Hepatocyte (in vitro differentiated cells): ENCODE measurements around the gene KLKB1. TPM values are rescaled to one million over a fixed set of nuclear protein-coding genes. Genes with fewer than 3 reads are reported as not detected.

Source experiments
- DNase-seq: peaks from one replicate; pipeline ENCODE4 v3.0.0-alpha.2; 2016; ENCODE audit warnings: low spot score
- H2AFZ ChIP-seq: fragments of 200-600 bp; sonication (generic); 2 replicates; pipeline ENCODE4 v1.6.0; 2016; ENCODE audit warnings: antibody characterized with exemption, mild to moderate bottlenecking
- H3K27ac ChIP-seq: fragments of 200-600 bp; sonication (generic); 2 replicates; pipeline ENCODE4 v1.5.1; 2016; ENCODE audit warnings: mild to moderate bottlenecking
- H3K27me3 ChIP-seq: fragments of 200-600 bp; sonication (generic); 2 replicates; pipeline ENCODE4 v1.6.1; 2016
- H3K36me3 ChIP-seq: fragments of 200-600 bp; sonication (generic); replicated peaks from 2 replicates; pipeline ENCODE4 v1.5.1; 2016; ENCODE audit warnings: low read depth; ENCODE audit not compliant: insufficient read depth
- H3K4me1 ChIP-seq: fragments of 200-600 bp; sonication (generic); 2 replicates; pipeline ENCODE4 v1.5.1; 2016; ENCODE audit warnings: mild to moderate bottlenecking, moderate library complexity; ENCODE audit not compliant: insufficient read depth
- H3K4me2 ChIP-seq: fragments of 200-600 bp; sonication (generic); 2 replicates; pipeline ENCODE4 v1.6.0; 2016
- H3K4me3 ChIP-seq: fragments of 200-600 bp; sonication (generic); 2 replicates; pipeline ENCODE4 v1.5.1; 2016; ENCODE audit warnings: mild to moderate bottlenecking
- H3K79me2 ChIP-seq: fragments of 200-600 bp; sonication (generic); 2 replicates; pipeline ENCODE4 v1.6.0; 2017; ENCODE audit warnings: mild to moderate bottlenecking
- H3K9me2 ChIP-seq: fragments of 200-600 bp; sonication (generic); replicated peaks from 2 replicates; pipeline ENCODE4 v1.6.0; 2017; ENCODE audit warnings: mild to moderate bottlenecking; ENCODE audit not compliant: insufficient read depth
- H3K9me3 ChIP-seq: fragments of 200-600 bp; sonication (generic); 2 replicates; pipeline ENCODE4 v1.5.1; 2016; ENCODE audit warnings: low read depth, mild to moderate bottlenecking
- H4K20me1 ChIP-seq: fragments of 200-600 bp; sonication (generic); 2 replicates; pipeline ENCODE4 v1.6.0; 2016; ENCODE audit warnings: mild to moderate bottlenecking; ENCODE audit not compliant: insufficient read depth, poor library complexity, severe bottlenecking
- CTCF ChIP-seq: fragments of 200-600 bp; sonication (generic); IDR thresholded peaks from 2 replicates; pipeline ENCODE4 v1.5.1; 2016; ENCODE audit warnings: antibody characterized with exemption, mild to moderate bottlenecking; ENCODE audit not compliant: poor library complexity
- EZH2 ChIP-seq: fragments of 200-600 bp; sonication (generic); IDR thresholded peaks from 2 replicates; pipeline ENCODE4 v1.6.1; 2016; ENCODE audit warnings: antibody characterized with exemption, mild to moderate bottlenecking, borderline replicate concordance
- EZH2phosphoT487 ChIP-seq: fragments of 200-600 bp; sonication (generic); IDR thresholded peaks from one replicate; pipeline ENCODE4 v1.6.1; 2018; ENCODE audit warnings: antibody characterized with exemption, mild to moderate bottlenecking, low read depth, moderate library complexity; ENCODE audit not compliant: unreplicated experiment, severe bottlenecking
- WGBS: methylation state at CpG from one replicate; pipeline ENCODE4 v1.1.6; 2016; ENCODE audit warnings: low lambda C conversion rate; ENCODE audit errors: missing lambda C conversion rate; 5-methylcytosine and 5-hydroxymethylcytosine counted together
- polyA plus RNA-seq: library from polyadenylated mRNA; unstranded; fragments of >200 nt; fragmentation: Nextera tagmentation; extraction: Ambion mirVana; gene quantifications from 2 replicates; pipeline ENCODE4 v1.2.1, GENCODE V29; 2016
- total RNA-seq: library from RNA; depleted of rRNA; stranded (reverse); fragments of >200 nt; gene quantifications from 2 replicates; pipeline ENCODE4 v1.2.3, GENCODE V29; 2014

Gene KLKB1
- total and polyA plus RNA-seq, 2 experiments from 2014 or later, result 8.8 to 20.3 TPM

GRCh38 chr4:186265683-186266652 lies 38.7 kb downstream of the KLKB1 start, which contains the start of gene F11:
Gene F11, plus strand, starts transcription at chr4:186266189. Its CDS starts 948 bp downstream, at chr4:186267137.
- peak within 1 kb of the TSS; percentile 70 for H3K4me2 ChIP-seq
- H4K20me1 ChIP-seq, result no peaks in the 10 kb centered on the region
- no peaks in the 10 kb centered on the region for H3K36me3 ChIP-seq
- no peaks in the 10 kb centered on the region for H3K27me3 ChIP-seq
- H3K9me3 ChIP-seq, result no peaks in the 10 kb centered on the region
- no peaks in the 10 kb centered on the region for H3K79me2 ChIP-seq
- H3K9me2 ChIP-seq, result no peaks in the 10 kb centered on the region
- peak; percentile 25 for DNase-seq
- H3K4me3 ChIP-seq, result no peak within 1 kb of the TSS
- peaks cover 23% of the 10 kb centered on the region for H3K4me1 ChIP-seq
- WGBS, result 53% methylated on average over 10 of the region's 10 CpGs
- H2AFZ ChIP-seq, result peak within 1 kb of the TSS; percentile 53
- TF ChIP-seq EZH2phosphoT487 (no peak), EZH2 (no peak), CTCF (no peak)
- peak within 1 kb of the TSS; percentile 57 for H3K27ac ChIP-seq

GRCh38 chr4:186266729-186267456 lies 39.6 kb downstream of the KLKB1 start:
- no peaks in the 10 kb centered on the region for H4K20me1 ChIP-seq
- no peaks in the 10 kb centered on the region for H3K9me3 ChIP-seq
- H3K79me2 ChIP-seq, result no peaks in the 10 kb centered on the region
- peak overlapping the region; percentile 70 for H3K4me2 ChIP-seq
- H3K9me2 ChIP-seq, result no peaks in the 10 kb centered on the region
- H2AFZ ChIP-seq, result peak overlapping the region; percentile 53
- H3K27me3 ChIP-seq, result no peaks in the 10 kb centered on the region
- H3K36me3 ChIP-seq, result no peaks in the 10 kb centered on the region
- H3K4me3 ChIP-seq, result no peak overlapping the region
- TF ChIP-seq CTCF, result no peak
- TF ChIP-seq EZH2, result no peak
- no peak for TF ChIP-seq EZH2phosphoT487
- DNase-seq, result peak; percentile 66
- peaks cover 19% of the 10 kb centered on the region for H3K4me1 ChIP-seq
- H3K27ac ChIP-seq, result peak overlapping the region; percentile 57
- 28% methylated on average over 6 of the region's 8 CpGs for WGBS

- no peaks in the 10 kb centered on the region for H3K36me3 ChIP-seq
- H3K4me3 ChIP-seq, result no peak overlapping the region
- peaks cover 8% of the 10 kb centered on the region for H3K4me1 ChIP-seq
- 89% methylated on average over 9 of the region's 9 CpGs for WGBS
- no peaks in the 10 kb centered on the region for H3K9me2 ChIP-seq
- H2AFZ ChIP-seq, result no peak overlapping the region
- H3K9me3 ChIP-seq, result no peaks in the 10 kb centered on the region
- no peak overlapping the region for H3K27ac ChIP-seq
- no peak overlapping the region for H3K4me2 ChIP-seq
- TF ChIP-seq EZH2 (no peak), EZH2phosphoT487 (no peak), CTCF (no peak)
- DNase-seq, result no peak
- no peaks in the 10 kb centered on the region for H3K79me2 ChIP-seq
- no peaks in the 10 kb centered on the region for H4K20me1 ChIP-seq
- H3K27me3 ChIP-seq, result no peaks in the 10 kb centered on the region
Observed at GRCh38 chr4:186271081-186271678, 43.9 kb downstream of the KLKB1 start.
